ENCODE measurements around the gene CYP2B6. TPM values are rescaled to one million over a fixed set of nuclear protein-coding genes. Genes with fewer than 3 reads are reported as not detected.

Gene CYP2B6
- total RNA-seq (2014; rRNA removed; shearing (Covaris generic); ENCODE audit: low replicate concordance) = not detected in 2 replicates

DNA sequence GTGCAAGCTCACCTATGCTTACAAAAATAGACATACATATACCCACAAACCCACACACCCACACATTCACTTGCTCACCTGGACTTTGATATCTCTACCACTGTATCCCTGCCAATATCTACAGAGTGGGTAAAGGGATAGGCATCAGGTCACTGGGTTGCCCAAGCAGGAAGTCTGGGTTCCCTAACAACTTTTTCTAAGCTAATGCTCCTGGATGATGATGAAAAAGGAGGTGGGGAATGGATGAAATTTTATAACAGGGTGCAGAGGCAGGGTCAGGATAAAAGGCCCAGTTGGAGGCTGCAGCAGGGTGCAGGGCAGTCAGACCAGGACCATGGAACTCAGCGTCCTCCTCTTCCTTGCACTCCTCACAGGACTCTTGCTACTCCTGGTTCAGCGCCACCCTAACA lies at the start of gene CYP2B6:
Gene CYP2B6 (plus strand): TSS at position 311 of the 410 bp plus-strand sequence. CDS start 24 bp downstream, at position 335.
- Histone ChIP-seq H3K27me3 (ENCODE audit: low read length) (no peaks in the 10 kb centered on the region), H3K9me3 (ENCODE audit: low read length) (no peaks in the 10 kb centered on the region), H4K20me1 (ENCODE audit: insufficient read depth, low read depth, low read length) (no peaks in the 10 kb centered on the region), H3K9ac (ENCODE audit: low read length) (no peak within 1 kb of the TSS), H3K36me3 (ENCODE audit: insufficient read depth, low read length) (no peaks in the 10 kb centered on the region), H3K4me2 (ENCODE audit: low read depth, low read length, poor library complexity, severe bottlenecking) (no peak within 1 kb of the TSS), H2AFZ (ENCODE audit: low read length) (no peak within 1 kb of the TSS), H3K27ac (ENCODE audit: low read length) (no peak within 1 kb of the TSS), H3K79me2 (ENCODE audit: low read length) (no peaks in the 10 kb centered on the region), H3K4me3 (ENCODE audit: low read length) (no peak within 1 kb of the TSS), H3K9me2 (replicated peaks; ENCODE audit: insufficient read depth, low read length) (no peaks in the 10 kb centered on the region), H3K4me1 (ENCODE audit: low read length) (no peaks in the 10 kb centered on the region)
- DNase-seq = no peak

- no peak overlapping the region for H2AFZ ChIP-seq (ENCODE audit: low read length)
- no peak overlapping the region for H3K4me3 ChIP-seq (ENCODE audit: low read length)
- H3K4me1 ChIP-seq (ENCODE audit: low read length) = no peaks in the 10 kb centered on the region
- H4K20me1 ChIP-seq (ENCODE audit: insufficient read depth, low read depth, low read length) = no peaks in the 10 kb centered on the region
- no peak for DNase-seq
- H3K79me2 ChIP-seq (ENCODE audit: low read length) = no peaks in the 10 kb centered on the region
- H3K9me3 ChIP-seq (ENCODE audit: low read length) = no peaks in the 10 kb centered on the region
- no peaks in the 10 kb centered on the region for H3K36me3 ChIP-seq (ENCODE audit: insufficient read depth, low read length)
- no peak overlapping the region for H3K9ac ChIP-seq (ENCODE audit: low read length)
- H3K4me2 ChIP-seq (ENCODE audit: low read depth, low read length, poor library complexity, severe bottlenecking) = no peak overlapping the region
- H3K9me2 ChIP-seq (replicated peaks; ENCODE audit: insufficient read depth, low read length) = no peaks in the 10 kb centered on the region
- no peak overlapping the region for H3K27ac ChIP-seq (ENCODE audit: low read length)
- no peaks in the 10 kb centered on the region for H3K27me3 ChIP-seq (ENCODE audit: low read length)
Measured at GRCh38 chr19:40941481-40942219, 49.4 kb upstream of the CYP2B6 start.

- H3K9ac ChIP-seq (ENCODE audit: low read length) = no peak overlapping the region
- H3K4me2 ChIP-seq (ENCODE audit: low read depth, low read length, poor library complexity, severe bottlenecking) = no peak overlapping the region
- H4K20me1 ChIP-seq (ENCODE audit: insufficient read depth, low read depth, low read length) = no peaks in the 10 kb centered on the region
- no peaks in the 10 kb centered on the region for H3K27me3 ChIP-seq (ENCODE audit: low read length)
- no peak overlapping the region for H3K27ac ChIP-seq (ENCODE audit: low read length)
- no peak for DNase-seq
- no peak overlapping the region for H2AFZ ChIP-seq (ENCODE audit: low read length)
- no peaks in the 10 kb centered on the region for H3K4me1 ChIP-seq (ENCODE audit: low read length)
- H3K9me3 ChIP-seq (ENCODE audit: low read length) = no peaks in the 10 kb centered on the region
- no peaks in the 10 kb centered on the region for H3K79me2 ChIP-seq (ENCODE audit: low read length)
- H3K9me2 ChIP-seq (replicated peaks; ENCODE audit: insufficient read depth, low read length) = no peaks in the 10 kb centered on the region
- H3K4me3 ChIP-seq (ENCODE audit: low read length) = no peak overlapping the region
- no peaks in the 10 kb centered on the region for H3K36me3 ChIP-seq (ENCODE audit: insufficient read depth, low read length)
Measured at GRCh38 chr19:40945645-40946044, 45.4 kb upstream of the CYP2B6 start.

- H3K27me3 ChIP-seq (ENCODE audit: low read length) = no peaks in the 10 kb centered on the region
- H3K9me2 ChIP-seq (replicated peaks; ENCODE audit: insufficient read depth, low read length) = no peaks in the 10 kb centered on the region
- no peak overlapping the region for H2AFZ ChIP-seq (ENCODE audit: low read length)
- DNase-seq = no peak
- no peaks in the 10 kb centered on the region for H3K36me3 ChIP-seq (ENCODE audit: insufficient read depth, low read length)
- no peak overlapping the region for H3K4me2 ChIP-seq (ENCODE audit: low read depth, low read length, poor library complexity, severe bottlenecking)
- H3K9me3 ChIP-seq (ENCODE audit: low read length) = 0 out of 2 replicates have a peak, but pooled peaks cover 2% of the 10 kb centered on the region
- no peak overlapping the region for H3K9ac ChIP-seq (ENCODE audit: low read length)
- no peak overlapping the region for H3K27ac ChIP-seq (ENCODE audit: low read length)
- H4K20me1 ChIP-seq (ENCODE audit: insufficient read depth, low read depth, low read length) = no peaks in the 10 kb centered on the region
- no peaks in the 10 kb centered on the region for H3K4me1 ChIP-seq (ENCODE audit: low read length)
- H3K4me3 ChIP-seq (ENCODE audit: low read length) = no peak overlapping the region
- no peaks in the 10 kb centered on the region for H3K79me2 ChIP-seq (ENCODE audit: low read length)
Measured at GRCh38 chr19:40947114-40947513, 44.0 kb upstream of the CYP2B6 start.

DNA sequence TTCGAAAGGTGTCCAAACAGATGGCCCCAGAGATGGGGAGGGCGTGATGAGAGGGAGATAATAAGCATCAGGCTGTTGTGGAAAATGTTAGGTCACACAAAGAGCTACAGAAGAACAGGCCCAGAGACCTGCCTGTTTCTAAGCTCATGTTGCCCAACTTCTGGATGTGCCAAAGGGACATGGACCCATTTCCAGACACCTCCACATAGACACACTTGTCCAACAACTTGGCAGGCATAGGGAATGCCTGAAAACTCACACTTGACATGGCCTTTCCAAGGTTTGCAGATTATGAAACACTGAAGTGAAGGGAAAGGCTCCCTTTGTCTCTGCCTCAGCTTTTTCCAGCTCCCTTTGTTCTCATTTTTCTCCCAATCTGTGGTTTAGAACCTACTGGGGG lies 43.5 kb upstream of the CYP2B6 start:
- H3K79me2 ChIP-seq (ENCODE audit: low read length) = no peaks in the 10 kb centered on the region
- no peaks in the 10 kb centered on the region for H3K36me3 ChIP-seq (ENCODE audit: insufficient read depth, low read length)
- H3K4me3 ChIP-seq (ENCODE audit: low read length) = no peak overlapping the region
- no peak overlapping the region for H3K27ac ChIP-seq (ENCODE audit: low read length)
- H3K4me1 ChIP-seq (ENCODE audit: low read length) = no peaks in the 10 kb centered on the region
- H3K9ac ChIP-seq (ENCODE audit: low read length) = no peak overlapping the region
- no peaks in the 10 kb centered on the region for H3K27me3 ChIP-seq (ENCODE audit: low read length)
- H3K9me3 ChIP-seq (ENCODE audit: low read length) = 0 out of 2 replicates have a peak, but pooled peaks cover 2% of the 10 kb centered on the region
- H3K9me2 ChIP-seq (replicated peaks; ENCODE audit: insufficient read depth, low read length) = no peaks in the 10 kb centered on the region
- H4K20me1 ChIP-seq (ENCODE audit: insufficient read depth, low read depth, low read length) = no peaks in the 10 kb centered on the region
- DNase-seq = no peak
- no peak overlapping the region for H2AFZ ChIP-seq (ENCODE audit: low read length)
- no peak overlapping the region for H3K4me2 ChIP-seq (ENCODE audit: low read depth, low read length, poor library complexity, severe bottlenecking)

DNA sequence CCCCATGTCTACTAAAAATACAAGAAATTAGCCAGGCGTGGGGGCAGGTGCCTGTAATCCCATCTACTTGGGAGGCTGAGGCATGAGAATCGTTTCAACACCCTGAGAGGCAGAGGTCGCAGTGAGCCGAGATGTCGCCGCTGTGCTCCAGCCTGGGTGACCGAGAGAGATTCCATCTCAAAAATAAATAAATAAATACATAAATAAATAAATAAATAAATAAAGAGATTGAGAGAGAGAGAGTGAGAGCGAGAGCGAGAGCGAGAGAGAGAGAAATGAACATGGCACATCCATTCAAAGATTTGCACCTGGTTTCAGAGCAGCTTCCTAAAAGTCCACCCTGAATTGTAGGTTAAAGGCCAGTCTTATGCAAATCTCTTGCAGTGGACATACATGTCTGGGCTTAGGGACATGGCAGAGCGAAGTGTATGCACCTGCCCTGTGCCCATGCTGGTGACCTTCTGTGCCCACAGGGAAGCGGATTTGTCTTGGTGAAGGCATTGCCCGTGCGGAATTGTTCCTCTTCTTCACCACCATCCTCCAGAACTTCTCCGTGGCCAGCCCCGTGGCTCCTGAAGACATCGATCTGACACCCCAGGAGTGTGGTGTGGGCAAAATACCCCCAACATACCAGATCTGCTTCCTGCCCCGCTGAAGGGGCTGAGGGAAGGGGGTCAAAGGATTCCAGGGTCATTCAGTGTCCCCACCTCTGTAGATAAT lies 42.3 kb upstream of the CYP2B6 start:
- Histone ChIP-seq H3K36me3 (ENCODE audit: insufficient read depth, low read length) (no peaks in the 10 kb centered on the region), H3K27ac (ENCODE audit: low read length) (no peak overlapping the region), H3K79me2 (ENCODE audit: low read length) (no peaks in the 10 kb centered on the region), H2AFZ (ENCODE audit: low read length) (no peak overlapping the region), H4K20me1 (ENCODE audit: insufficient read depth, low read depth, low read length) (no peaks in the 10 kb centered on the region), H3K4me3 (ENCODE audit: low read length) (no peak overlapping the region), H3K4me2 (ENCODE audit: low read depth, low read length, poor library complexity, severe bottlenecking) (no peak overlapping the region), H3K9ac (ENCODE audit: low read length) (no peak overlapping the region), H3K27me3 (ENCODE audit: low read length) (no peaks in the 10 kb centered on the region), H3K9me3 (ENCODE audit: low read length) (peaks cover 12% of the 10 kb centered on the region; the same call in 1 of the 2 replicates), H3K4me1 (ENCODE audit: low read length) (no peaks in the 10 kb centered on the region), H3K9me2 (replicated peaks; ENCODE audit: insufficient read depth, low read length) (no peaks in the 10 kb centered on the region)
- DNase-seq = no peak

DNA sequence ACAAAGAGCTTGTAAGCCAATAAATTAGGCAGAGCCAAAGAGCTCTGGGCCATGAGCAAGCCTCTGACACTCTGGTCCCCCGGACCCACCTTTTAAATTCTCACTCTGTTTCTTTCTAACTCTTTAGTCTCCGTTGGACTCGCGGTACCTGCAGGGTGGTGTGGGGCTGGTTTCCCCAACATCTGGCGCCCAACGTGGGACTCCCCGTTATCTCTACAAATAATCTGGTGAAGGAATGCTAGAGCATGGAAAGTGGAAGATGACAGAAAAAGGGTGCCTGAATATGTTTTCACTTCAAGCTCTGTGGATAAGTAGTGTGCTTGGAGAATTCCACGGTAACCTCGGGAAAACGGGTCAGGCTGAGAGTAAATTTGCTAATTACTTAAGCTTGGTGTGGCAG lies 36.5 kb upstream of the CYP2B6 start:
- Histone ChIP-seq H2AFZ (ENCODE audit: low read length) (no peak overlapping the region), H3K36me3 (ENCODE audit: insufficient read depth, low read length) (no peaks in the 10 kb centered on the region), H3K9me2 (replicated peaks; ENCODE audit: insufficient read depth, low read length) (no peaks in the 10 kb centered on the region), H3K9me3 (ENCODE audit: low read length) (peaks cover 28% of the 10 kb centered on the region), H3K79me2 (ENCODE audit: low read length) (no peaks in the 10 kb centered on the region), H3K4me1 (ENCODE audit: low read length) (no peaks in the 10 kb centered on the region), H3K27me3 (ENCODE audit: low read length) (no peaks in the 10 kb centered on the region), H3K27ac (ENCODE audit: low read length) (no peak overlapping the region), H3K4me2 (ENCODE audit: low read depth, low read length, poor library complexity, severe bottlenecking) (no peak overlapping the region), H3K9ac (ENCODE audit: low read length) (no peak overlapping the region), H4K20me1 (ENCODE audit: insufficient read depth, low read depth, low read length) (no peaks in the 10 kb centered on the region), H3K4me3 (ENCODE audit: low read length) (no peak overlapping the region)
- no peak for DNase-seq

GRCh38 chr19:40959338-40959737 lies 31.7 kb upstream of the CYP2B6 start:
- Histone ChIP-seq H3K36me3 (ENCODE audit: insufficient read depth, low read length) (no peaks in the 10 kb centered on the region), H3K9ac (ENCODE audit: low read length) (no peak overlapping the region), H3K4me2 (ENCODE audit: low read depth, low read length, poor library complexity, severe bottlenecking) (no peak overlapping the region), H3K9me3 (ENCODE audit: low read length) (peaks cover 11% of the 10 kb centered on the region), H2AFZ (ENCODE audit: low read length) (no peak overlapping the region), H4K20me1 (ENCODE audit: insufficient read depth, low read depth, low read length) (no peaks in the 10 kb centered on the region), H3K9me2 (replicated peaks; ENCODE audit: insufficient read depth, low read length) (no peaks in the 10 kb centered on the region), H3K4me1 (ENCODE audit: low read length) (no peaks in the 10 kb centered on the region), H3K27ac (ENCODE audit: low read length) (no peak overlapping the region), H3K4me3 (ENCODE audit: low read length) (no peak overlapping the region), H3K27me3 (ENCODE audit: low read length) (no peaks in the 10 kb centered on the region), H3K79me2 (ENCODE audit: low read length) (no peaks in the 10 kb centered on the region)
- no peak for DNase-seq

All from Karpas-422 (cell line).